SK-N-SH treated with all-trans-retinoic acid at 6 μM for 48 hours (cell line): ENCODE results near the gene ABCA7.

Experiments used
- ATAC-seq: fragments of 200-7000 bp; cut with Tn5 transposase; 3 replicates; pipeline ENCODE4 v1.9.1; 2020; ENCODE audit warnings: mild to moderate bottlenecking, moderate library complexity
- ARNTL ChIP-seq: fragments of 450-650 bp; formaldehyde crosslinking; IDR thresholded peaks from 2 replicates; pipeline ENCODE4 v1.5.0; 2020; ENCODE audit warnings: low read depth, mild to moderate bottlenecking, moderate library complexity, borderline replicate concordance
- BACH2 ChIP-seq: fragments of 250-450 bp; sonication (Bioruptor Pico); IDR thresholded peaks from 2 replicates; pipeline ENCODE4 v1.9.0; 2021; ENCODE audit warnings: mild to moderate bottlenecking, borderline replicate concordance
- CREB5 ChIP-seq: fragments of 250-450 bp; sonication (Bioruptor Pico); IDR thresholded peaks from 2 replicates; pipeline ENCODE4 v1.5.1; 2020; ENCODE audit warnings: low read depth, mild to moderate bottlenecking, moderate library complexity
- GLIS3 ChIP-seq: fragments of 250-450 bp; sonication (Bioruptor Pico); IDR thresholded peaks from 2 replicates; pipeline ENCODE4 v1.5.0; 2020; ENCODE audit warnings: mild to moderate bottlenecking, moderate library complexity
- ISL1 ChIP-seq: fragments of 250-450 bp; sonication (Bioruptor Pico); IDR thresholded peaks from 2 replicates; pipeline ENCODE4 v2.1.2; 2022; ENCODE audit warnings: mild to moderate bottlenecking, moderate library complexity
- OSR1 ChIP-seq: fragments of 250-450 bp; sonication (Bioruptor Pico); IDR thresholded peaks from 2 replicates; pipeline ENCODE4 v1.8.0; 2022; ENCODE audit warnings: moderate library complexity, mild to moderate bottlenecking, inconsistent platforms
- PATZ1 ChIP-seq: fragments of 250-450 bp; sonication (Bioruptor Pico); IDR thresholded peaks from 2 replicates; pipeline ENCODE4 v1.8.0; 2020; ENCODE audit warnings: mild to moderate bottlenecking, moderate library complexity, borderline replicate concordance
- POU6F1 ChIP-seq: fragments of 250-450 bp; sonication (Bioruptor Pico); IDR thresholded peaks from 2 replicates; pipeline ENCODE4 v1.8.0; 2021; ENCODE audit warnings: low read depth, mild to moderate bottlenecking, moderate library complexity, borderline replicate concordance
- PPARA ChIP-seq: fragments of 250-450 bp; sonication (Bioruptor Pico); IDR thresholded peaks from 2 replicates; pipeline ENCODE4 v1.5.0; 2020; ENCODE audit warnings: mild to moderate bottlenecking, borderline replicate concordance
- RARB ChIP-seq: fragments of 250-450 bp; sonication (Bioruptor Pico); IDR thresholded peaks from 2 replicates; pipeline ENCODE4 v1.8.0; 2021; ENCODE audit warnings: mild to moderate bottlenecking, moderate library complexity
- SNAI2 ChIP-seq: fragments of 250-450 bp; sonication (Bioruptor Pico); IDR thresholded peaks from 2 replicates; pipeline ENCODE4 v1.5.0; 2020; ENCODE audit warnings: mild to moderate bottlenecking, moderate library complexity
- TCF4 ChIP-seq: fragments of 250-450 bp; sonication (Bioruptor Pico); IDR thresholded peaks from 2 replicates; pipeline ENCODE4 v1.8.0; 2021; ENCODE audit warnings: mild to moderate bottlenecking, moderate library complexity, borderline replicate concordance
- TOX ChIP-seq: fragments of 250-450 bp; sonication (Bioruptor Pico); IDR thresholded peaks from 2 replicates; pipeline ENCODE4 v1.8.0; 2021; ENCODE audit warnings: mild to moderate bottlenecking, moderate library complexity, borderline replicate concordance
- ZC3H10 ChIP-seq: fragments of 250-450 bp; sonication (Bioruptor Pico); IDR thresholded peaks from 2 replicates; pipeline ENCODE4 v1.5.1; 2021; ENCODE audit warnings: mild to moderate bottlenecking, moderate library complexity
- ZFP3 ChIP-seq: fragments of 250-450 bp; sonication (Bioruptor Pico); IDR thresholded peaks from 2 replicates; pipeline ENCODE4 v1.5.0; 2020; ENCODE audit warnings: mild to moderate bottlenecking, moderate library complexity
- ZNF565 ChIP-seq: fragments of 450-650 bp; formaldehyde crosslinking; conservative IDR thresholded peaks from 2 replicates; pipeline ENCODE4 v1.5.0; 2020; ENCODE audit warnings: low read depth, mild to moderate bottlenecking, moderate library complexity
- ZNF70 ChIP-seq: fragments of 450-650 bp; formaldehyde crosslinking; IDR thresholded peaks from 2 replicates; pipeline ENCODE4 v1.5.0; 2020; ENCODE audit warnings: mild to moderate bottlenecking, moderate library complexity
- ZNF8 ChIP-seq: fragments of 450-650 bp; formaldehyde crosslinking; IDR thresholded peaks from 2 replicates; pipeline ENCODE4 v1.5.0; 2020; ENCODE audit warnings: mild to moderate bottlenecking, moderate library complexity

Gene ABCA7

GRCh38 chr19:1025960-1026782 lies 13.7 kb upstream of the ABCA7 start, which contains the start of gene CNN2:
Gene CNN2, plus strand, starts transcription at chr19:1026608. Its CDS starts 54 bp downstream, at chr19:1026662.
- peak; percentile 85 for ATAC-seq
- TF ChIP-seq RARB, result no peak
- TF ChIP-seq OSR1 (CRISPR knock-in tag), result no peak
- peak; percentile 64; the same call in 1 of the 2 replicates for TF ChIP-seq PATZ1 (CRISPR knock-in tag)
- TF ChIP-seq POU6F1, result no peak
- TF ChIP-seq CREB5, result no peak
- TF ChIP-seq ISL1 (CRISPR knock-in tag), result no peak
- TF ChIP-seq SNAI2 (CRISPR knock-in tag), result no peak
- peak; percentile 100 for TF ChIP-seq ZFP3 (CRISPR knock-in tag)
- no peak for TF ChIP-seq TOX (CRISPR knock-in tag)
- no peak for TF ChIP-seq ARNTL (CRISPR knock-in tag)
- no peak for TF ChIP-seq PPARA (CRISPR knock-in tag)
- TF ChIP-seq GLIS3 (CRISPR knock-in tag), result no peak
- TF ChIP-seq ZNF70 (CRISPR knock-in tag), result no peak
- no peak for TF ChIP-seq ZNF565 (CRISPR knock-in tag)
- TF ChIP-seq BACH2, result no peak

- ATAC-seq, result peak; percentile 13
- TF ChIP-seq ZFP3 (CRISPR knock-in tag), result peak; percentile 75; the same call in 1 of the 2 replicates
- TF ChIP-seq ARNTL (CRISPR knock-in tag), result no peak
These were observed 12.9 kb upstream of the ABCA7 start for GRCh38 chr19:1026783-1027649.

- peak; percentile 11 for ATAC-seq
- TF ChIP-seq ZFP3 (CRISPR knock-in tag) (no peak), BACH2 (no peak), TCF4 (CRISPR knock-in tag) (no peak), PPARA (CRISPR knock-in tag) (no peak), RARB (peak; percentile 52; the same call in 1 of the 2 replicates), ZNF8 (CRISPR knock-in tag) (no peak), PATZ1 (CRISPR knock-in tag) (no peak), ZC3H10 (CRISPR knock-in tag) (no peak)
These were observed 12.3 kb upstream of the ABCA7 start for GRCh38 chr19:1027650-1028061.
